ENCODE data around the gene COL5A2.

Gene COL5A2

DNA sequence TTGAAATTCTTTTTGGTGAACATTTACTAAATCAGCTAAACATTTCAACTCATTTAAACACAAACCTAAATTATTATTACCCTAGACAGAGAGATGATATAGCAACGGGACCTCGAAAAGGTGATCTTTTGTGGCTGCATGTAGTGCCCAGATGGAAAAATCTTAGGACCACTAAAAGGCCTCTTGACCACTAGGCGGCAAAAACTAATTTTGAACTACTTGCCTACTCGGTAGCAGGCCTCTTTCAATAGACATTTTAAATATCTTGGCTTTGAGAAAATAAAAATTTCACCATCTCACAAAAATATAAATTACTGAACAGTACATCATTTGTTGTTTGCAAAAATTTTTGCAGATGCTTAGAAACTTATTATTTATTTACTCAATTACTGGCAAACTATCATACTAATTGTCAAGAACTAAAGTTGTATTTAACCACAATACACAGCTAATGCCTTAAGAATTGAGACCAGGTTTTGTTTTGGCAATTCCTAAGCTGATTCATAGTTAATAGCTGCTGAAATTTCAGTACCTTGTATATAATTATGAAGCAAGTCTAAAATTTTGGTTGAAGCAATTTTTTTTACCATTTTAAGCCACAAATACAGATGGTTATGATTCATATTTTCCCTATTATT is 196.0 kb downstream of the COL5A2 start:
- no peak for DNase-seq

All from NCI-H774 (cell line).